Effector CD4-positive, alpha-beta T cell (primary cell): ENCODE data around the gene BTBD6.
"Not testable (repeated sequence)": the region's sequence is repeated elsewhere in the genome, so short reads cannot be mapped to it uniquely, and the experiment has no call there.

Source experiments
- DNase-seq: peaks from one replicate; pipeline ENCODE4 v3.0.0-alpha.2; 2020

Gene BTBD6

DNA sequence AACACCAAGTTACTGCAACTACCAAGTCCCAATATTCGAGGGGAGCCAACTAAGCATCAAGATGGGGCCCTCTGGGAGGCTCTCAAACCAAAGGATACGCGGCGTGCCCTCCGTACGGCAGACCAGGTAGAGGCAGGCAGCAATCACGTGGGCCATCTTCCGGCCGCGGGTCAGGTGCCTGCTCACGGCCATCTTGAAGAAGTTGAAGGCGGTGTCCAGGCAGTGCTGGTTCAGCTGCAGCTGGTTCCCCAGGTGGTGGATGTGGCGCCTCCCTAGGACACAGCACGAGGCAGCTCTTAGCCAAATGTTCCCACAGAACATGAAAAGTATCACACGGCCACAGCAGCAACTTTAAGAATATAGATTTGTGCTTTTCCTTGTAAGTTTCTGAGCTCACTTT is 24.3 kb downstream of the BTBD6 start:
- no peak for DNase-seq

DNA sequence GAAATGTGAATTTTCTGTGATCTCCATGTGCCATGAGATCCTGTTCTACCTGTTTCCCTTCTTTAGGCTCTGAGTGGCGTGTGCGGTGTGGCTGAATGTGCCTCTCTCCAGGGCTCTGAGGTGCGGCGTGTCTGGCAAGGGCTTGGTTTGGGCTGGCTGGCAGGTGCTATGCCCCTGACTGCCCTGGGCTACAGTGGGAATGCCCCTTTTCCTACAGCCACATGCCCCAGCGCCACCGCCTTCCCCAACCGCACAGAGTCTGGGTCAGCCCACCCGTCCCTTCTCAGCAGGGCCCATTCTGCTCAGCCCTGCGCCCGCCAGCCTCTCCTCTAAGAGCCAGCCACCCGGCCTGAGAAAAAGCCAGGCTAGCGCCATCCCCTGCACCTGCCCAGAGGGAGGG is 24.7 kb downstream of the BTBD6 start:
- DNase-seq, result no peak

DNA sequence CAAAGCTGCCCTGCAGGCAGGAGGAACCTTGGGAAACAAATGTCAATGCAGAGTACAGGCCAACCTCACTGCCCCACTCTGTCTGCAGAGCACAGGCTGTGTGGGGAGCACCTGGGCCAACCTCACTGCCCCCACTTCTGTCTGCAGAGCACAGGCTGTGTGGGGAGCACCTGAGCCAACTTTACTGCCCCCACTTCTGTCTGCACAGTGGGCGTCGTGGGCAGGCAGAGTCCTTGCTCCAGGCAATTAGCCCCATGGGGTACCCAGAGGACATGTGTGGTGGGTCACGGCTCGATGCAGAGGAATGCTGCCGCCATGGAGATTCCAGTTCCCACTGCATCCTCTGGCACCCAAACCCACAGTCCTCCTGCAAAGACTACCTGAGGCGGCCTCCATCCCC is 26.3 kb downstream of the BTBD6 start:
- no peak for DNase-seq

DNA sequence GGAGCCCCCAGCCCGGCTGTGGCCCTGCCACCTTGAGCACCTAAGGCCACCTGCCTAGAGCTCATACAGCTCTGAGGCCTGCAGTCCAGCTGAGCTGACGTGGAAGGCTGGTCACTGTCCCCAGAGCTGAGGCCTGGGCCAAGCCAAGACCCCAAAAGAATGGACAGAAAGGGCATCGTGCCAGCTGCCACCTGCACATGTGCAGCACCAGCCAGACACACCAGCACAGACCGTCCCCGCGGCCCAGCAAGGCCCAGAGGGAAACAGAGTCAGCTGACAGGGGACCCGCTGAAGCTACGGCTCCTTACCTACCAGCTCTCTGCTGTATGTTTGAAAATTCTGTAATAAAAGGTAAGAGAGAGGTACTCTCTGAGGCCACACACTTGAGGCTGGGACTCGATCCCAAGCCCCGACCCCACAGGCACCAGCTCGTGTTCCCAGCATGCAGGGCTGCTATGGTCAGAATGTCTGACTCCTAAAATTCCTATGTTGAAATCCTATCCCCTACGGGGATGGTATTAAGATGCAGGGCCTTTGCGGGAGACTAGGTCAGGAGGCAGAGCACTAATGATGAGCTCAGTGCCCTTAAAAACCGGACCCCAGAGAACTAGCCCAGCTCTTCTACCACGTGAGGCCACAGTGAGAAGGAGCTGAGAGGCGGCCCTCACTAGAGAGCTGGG is 27.1 kb downstream of the BTBD6 start:
- no peak for DNase-seq

DNA sequence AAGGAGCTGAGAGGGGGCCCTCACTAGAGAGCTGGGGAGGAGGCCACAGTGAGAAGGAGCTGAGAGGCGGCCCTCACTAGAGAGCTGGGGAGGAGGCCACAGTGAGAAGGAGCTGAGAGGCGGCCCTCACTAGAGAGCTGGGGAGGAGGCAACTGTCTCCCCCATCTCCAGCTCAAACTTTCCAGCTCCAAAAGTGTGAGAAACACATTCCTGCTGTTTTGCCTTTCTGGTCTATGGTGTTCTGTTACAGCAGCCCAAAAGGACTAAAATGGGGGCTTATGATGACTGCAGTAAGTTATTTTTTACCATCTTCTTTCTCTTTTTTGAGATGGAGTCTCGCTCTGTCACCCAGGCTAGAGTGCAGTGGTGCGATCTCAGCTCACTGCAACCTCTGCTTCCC is 29.1 kb downstream of the BTBD6 start:
- not testable (repeated sequence) for DNase-seq

DNA sequence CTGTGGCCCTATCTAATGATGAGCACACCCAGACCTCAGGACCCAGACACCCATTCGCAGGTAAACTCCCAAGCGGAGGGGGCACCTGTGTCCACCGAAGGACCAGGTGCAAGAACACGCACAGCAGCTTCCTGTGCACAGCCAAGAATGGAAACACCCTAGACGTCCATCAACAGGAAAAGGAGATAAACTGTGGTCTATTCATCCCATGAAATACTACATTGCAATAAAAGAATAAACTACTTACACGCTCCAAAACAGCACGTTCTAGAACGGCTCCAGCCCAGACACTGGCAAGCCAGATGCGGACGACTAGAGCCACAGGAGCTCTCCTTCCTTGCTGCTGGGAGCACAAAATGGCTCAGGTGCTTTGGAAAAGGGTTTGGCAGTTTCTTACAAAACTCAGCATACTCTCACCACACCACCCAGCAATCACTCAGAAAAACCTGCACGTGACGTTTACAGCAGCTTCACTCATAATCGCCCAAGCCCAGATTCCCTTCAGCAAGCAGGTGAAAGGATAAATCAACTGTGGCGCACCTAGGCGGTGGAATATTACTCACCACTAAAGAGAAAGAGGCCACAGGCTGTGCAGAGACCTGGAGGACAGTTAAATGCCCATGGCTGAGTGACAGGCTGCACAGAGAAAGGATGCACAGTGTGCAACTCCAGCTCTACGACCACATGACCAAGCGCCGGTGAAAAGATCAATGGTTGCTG is 31.5 kb downstream of the BTBD6 start:
- no peak for DNase-seq

DNA sequence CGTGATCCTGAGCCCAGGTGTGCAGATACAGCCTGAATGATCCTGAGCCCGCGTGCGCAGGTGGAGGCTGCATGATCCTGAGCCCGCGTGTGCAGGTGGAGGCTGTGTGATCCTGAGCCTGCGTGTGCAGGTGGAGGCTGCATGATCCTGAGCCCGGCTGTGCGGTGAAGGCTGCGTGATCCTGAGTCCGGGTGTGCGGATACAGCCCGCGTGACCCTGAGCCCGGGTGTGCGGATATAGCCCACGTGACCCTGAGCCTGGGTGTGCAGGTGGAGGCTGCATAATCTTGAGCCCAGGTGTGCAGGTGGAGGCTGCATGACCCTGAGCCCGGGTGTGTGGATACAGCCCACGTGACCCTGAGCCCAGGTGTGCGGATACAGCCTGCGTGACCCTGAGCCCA is 32.2 kb downstream of the BTBD6 start:
- no peak for DNase-seq

DNA sequence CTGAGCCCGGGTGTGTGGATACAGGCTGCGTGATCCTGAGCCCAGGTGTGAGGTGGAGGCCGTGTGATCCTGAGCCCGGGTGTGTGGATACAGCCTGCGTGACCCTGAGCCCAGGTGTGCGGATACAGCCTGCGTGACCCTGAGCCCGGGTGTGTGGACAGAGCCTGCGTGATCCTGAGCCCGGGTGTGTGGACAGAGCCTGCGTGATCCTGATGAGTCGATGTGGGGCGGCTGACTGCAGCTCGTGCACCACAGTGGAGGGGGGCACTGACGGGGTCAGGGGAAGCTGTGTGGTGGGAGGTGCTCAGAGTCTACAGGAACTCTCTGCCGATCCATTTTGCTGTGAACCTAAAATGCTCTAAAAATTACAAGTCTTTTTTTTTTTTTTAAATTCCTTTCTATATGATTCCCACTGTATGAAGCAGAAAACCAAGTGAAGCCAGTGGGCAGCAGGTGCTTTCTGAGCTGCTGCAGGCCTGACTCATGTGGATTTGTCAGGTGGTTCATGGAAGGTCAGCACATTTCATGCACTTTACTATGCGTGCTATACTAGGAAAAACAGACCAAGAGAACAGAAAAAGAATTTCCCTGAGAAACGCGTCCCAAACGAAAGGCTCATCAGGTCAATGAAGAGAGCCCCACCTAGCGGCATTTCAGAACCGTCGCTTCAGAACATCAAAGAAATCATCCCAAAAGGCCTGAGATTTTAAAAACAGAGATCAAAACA is 33.2 kb downstream of the BTBD6 start:
- no peak for DNase-seq

DNA sequence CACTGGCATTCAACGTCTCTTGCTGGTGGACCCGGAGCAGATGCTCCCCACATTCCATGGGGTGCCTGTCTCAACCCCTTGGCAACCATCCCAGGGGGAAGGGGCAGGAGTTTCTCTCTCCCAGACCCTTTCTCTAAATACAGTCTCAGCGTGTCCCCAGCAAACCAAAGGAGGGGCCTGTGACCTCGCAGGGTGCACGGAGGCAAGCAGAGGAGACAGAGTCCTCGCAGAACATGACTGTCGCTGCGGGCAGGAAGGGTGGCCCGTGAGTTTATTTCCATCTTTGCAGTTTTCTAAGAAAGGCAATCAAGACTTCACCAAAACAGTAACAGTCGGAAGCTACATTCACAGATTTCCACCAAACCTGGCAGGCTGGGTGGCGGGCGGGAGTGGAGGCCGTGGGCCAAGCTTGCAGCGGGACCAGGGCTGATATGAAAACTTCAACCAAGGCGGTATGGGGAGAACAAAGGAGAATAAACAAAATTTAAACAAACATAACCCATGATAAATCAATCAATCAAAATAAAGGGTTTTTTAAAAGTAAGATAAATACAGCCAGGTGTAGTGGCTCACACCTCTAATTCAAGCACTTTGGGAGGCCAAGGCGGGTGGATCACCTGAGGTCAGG is 33.9 kb downstream of the BTBD6 start:
- no peak for DNase-seq

DNA sequence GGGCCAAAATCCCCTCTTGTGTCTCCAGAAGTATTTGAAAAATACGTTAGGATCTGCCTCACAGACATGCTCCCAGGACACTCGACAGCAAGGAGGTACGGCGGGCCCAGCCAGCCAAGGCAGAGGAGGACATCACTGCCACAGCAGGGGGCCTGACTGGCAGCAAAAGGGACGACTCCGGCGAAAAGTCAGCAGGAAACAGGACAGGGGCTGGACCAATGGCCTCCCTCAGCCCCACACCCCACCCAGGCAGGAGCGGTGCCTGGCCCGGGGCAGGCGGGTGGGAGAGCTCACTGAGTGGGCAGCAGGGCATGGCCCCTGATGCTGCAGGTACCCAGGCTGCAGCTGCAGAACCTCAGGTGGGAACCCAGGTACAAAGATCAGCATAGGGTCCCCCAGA is 34.7 kb downstream of the BTBD6 start:
- no peak for DNase-seq

DNA sequence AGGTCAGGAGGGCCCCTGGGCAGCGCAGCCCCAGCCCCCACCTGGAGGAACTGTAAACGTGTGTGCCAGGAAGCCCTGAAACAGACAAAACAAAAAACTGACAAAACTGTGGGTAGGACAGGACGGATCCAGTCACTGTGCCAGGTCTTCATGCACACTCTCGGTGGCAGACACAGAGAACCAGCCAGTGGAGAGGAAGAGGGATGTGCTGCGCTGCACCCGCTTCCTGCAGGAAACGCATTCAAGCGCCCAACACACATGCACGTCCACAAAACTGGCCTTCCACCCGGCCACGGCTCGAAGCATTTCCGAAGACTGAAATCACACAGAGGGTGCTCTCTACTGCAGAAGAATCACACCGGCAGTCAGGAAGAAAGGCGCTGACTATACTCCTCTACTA is 35.6 kb downstream of the BTBD6 start:
- DNase-seq, result no peak

DNA sequence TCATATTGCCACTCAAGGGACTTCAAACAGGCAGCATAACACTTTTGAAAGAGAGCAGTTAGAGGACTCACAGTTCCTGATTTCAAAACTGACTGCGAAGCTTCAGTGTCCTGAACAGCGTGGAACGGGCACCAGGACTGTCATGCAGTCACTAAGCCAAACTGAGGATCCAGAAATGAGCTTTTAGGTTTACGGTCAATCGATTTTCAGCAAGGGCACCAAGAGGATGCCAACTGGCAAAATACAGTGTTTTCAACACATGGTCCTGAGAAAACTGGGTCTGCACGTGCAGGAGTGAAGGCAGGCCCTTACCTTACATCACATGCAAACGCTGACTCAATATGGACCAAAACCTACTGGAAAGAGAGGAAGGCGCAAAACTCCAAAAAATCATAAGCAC is 36.8 kb downstream of the BTBD6 start:
- no peak for DNase-seq

DNA sequence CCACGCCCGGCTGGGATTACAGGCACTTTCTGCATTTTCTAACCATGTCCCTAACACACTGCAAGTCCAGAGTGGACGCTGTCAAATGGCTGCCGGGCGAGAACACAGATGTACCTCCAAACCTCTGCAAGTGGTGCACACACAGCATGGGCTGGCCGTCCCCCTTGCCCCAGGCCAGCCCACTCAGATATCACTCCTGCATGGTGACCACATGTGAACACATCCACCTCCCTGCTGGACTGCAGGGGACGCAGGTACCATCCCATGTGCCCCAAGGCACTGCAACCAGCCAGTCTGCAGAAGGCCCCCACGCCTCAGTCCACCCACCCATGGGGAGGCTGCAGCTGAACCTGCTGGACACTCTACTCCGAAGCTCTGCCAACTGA is 38.4 kb downstream of the BTBD6 start:
- no peak for DNase-seq

DNA sequence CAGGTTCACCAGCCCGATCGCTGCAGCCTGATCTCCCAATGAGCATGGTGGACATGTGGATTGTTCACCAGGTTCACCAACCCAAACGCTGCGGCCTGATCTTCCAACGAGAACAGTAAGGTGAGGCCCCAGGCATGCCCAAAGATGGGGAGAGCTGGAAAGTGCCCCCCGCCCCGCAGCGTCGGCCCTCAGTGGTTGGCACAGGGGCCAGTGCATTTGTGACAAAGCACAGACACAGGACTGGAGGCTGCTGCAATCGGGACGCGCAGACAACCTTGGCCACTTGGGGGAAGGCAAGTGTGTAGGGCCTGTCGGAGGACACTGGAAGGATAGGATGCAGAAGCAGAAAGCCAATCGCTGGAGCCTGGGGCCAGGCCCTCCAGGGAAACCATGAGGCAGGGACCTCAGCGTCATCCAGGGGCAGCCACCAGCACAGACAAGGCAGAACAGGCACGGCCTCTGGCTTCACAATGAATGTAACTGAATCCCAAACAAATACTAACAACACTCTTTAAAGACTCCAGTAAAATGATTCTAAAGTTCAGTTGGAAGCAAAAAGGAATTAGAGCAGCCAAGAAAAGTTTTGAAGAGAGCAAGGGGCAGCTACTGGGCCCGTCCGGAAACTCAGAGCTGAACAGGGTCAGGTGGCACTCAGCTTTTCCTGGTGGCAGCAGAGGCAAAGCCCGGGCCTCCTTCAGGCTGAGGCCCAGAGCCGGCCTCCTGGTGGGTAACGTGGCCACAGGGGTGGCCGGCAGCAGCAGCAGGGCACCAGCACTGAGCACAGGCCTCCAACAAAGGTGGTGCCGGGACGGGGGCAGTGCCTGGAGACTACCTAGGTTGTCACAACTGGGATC is 39.1 kb downstream of the BTBD6 start:
- no peak for DNase-seq

DNA sequence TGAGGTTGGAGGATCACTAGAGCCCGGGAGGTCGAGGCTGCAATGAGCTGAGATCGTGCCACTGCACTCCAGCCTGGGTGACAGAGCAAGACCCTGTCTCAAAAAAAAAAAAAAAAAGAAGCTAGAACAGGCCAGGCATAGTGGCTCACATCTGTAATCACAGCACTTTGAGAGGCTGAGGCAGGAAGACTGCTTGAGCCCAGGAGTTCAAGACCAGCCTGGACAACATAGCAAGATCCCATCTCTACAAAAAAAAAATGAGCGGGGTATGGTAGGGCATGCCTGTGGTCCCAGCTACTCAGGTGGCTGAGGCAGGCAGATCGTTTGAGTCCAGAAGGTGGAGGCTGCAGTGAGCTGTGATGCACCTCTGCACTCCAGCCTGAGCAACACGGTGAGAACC is 40.6 kb downstream of the BTBD6 start:
- not testable (repeated sequence) for DNase-seq

DNA sequence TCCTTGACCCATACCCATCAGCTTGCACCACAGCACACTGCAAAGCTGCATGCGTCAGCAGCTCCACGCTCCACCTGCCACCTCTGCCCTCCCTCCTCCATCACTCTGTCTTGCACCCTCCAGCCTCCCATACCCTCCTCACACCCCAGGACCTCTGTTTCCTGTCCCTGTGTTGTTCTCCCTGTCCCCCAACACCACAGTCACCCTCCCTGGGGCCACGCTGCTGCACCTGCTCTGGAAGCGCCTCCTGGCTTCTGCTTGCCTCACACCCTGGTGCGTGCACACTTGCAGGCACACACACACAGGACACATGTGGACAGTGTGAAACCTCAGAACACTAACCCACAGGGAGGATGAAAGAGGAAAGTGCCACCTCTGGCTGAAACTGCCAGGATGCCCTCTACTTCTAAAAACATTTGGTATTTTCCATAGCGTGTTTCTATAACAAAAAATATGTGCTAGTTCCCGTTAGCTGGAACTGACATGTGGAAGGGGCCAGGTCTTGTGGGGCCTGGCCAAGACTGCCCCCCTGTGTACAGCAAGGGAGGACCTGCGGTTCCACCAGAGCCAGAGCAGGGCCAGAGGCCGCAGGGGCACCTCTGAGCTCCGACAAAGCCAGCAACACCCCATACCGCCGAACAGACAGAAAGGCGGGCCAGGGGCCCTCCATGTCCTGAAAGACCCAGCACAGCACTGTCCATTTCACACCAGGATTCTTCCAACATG is 42.5 kb downstream of the BTBD6 start:
- no peak for DNase-seq

DNA sequence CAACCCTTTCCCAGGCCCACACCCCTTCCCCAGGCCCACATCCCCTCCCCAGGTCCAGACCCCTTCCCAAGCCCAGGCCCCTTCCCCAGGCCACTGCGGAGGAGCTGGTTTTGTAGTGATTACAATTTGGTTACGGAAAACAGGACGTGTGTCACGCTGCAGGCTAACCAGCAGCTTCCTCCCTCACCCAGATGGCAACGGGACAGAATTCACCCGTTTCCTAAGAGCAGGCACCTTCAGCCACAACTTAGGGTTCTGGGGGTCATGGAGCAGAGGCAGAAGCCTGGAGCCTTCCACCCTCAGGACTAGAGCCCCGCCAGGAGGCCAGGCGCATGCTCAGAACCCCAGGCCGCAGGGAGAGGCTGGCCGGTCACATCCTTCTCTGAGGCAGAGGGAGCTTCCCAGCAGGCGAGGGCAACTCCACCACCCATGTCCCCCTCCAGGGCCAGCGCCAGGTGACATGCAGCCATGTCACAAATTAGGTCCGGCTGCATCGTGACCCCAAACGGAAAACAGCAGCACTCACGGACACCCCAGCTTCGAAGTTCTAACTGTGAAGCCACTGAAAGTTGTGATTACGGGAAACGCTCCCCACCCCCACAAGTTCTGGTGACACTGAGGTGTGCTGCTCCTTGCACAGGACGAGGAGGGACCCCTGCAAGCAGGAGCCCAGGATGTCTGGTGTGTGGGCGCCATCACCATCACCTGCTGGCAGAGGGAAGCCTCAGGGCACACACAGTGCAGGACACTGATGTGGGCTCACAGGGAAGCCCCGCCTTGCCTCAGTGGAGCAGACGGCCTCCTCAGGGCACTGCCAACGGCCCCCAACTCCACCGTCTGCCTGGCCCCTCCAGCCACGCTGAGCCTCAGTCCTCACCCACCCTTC is 44.7 kb downstream of the BTBD6 start:
- DNase-seq, result no peak

DNA sequence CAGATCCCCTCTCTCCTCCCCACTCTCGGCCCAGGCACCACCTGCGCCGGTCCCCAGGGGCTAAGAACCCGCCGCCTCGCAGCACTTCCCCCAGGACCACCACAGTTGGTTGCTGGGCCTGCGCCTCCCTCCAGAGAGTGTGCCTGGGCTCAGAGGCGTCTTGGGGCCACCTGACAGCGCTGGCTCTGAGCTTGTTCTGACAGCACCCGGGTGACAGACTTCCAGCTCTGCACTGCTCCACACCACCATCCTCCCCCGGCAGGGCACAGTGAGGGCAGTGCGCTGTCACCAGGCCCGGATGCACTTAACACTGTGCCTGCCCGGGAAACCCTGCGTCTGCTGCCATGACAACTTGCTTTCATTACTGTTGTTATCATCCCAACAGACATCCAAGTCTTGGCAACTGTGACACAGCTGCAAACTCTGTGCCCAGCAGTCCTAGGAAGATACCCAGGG is 45.8 kb downstream of the BTBD6 start:
- DNase-seq, result peak; percentile 65

DNA sequence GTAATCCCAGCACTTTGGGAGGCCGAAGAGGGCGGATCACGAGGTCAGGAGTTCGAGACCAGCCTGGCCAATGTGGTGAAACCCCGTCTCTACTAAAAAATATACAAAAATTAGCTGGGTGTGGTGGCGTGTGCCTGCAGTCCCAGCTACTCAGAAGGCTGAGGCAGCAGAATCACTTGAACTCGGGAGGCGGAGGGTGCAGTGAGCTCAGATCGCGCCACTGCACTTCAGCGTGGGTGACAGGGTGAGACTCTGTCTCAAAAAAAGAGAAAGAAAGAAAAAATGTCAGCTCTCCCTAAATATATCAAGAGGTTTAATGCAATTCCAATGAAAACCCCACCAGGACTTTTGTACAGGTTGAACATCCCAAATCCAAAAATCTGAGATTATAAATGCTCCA is 49.0 kb downstream of the BTBD6 start:
- DNase-seq, result not testable (repeated sequence)

DNA sequence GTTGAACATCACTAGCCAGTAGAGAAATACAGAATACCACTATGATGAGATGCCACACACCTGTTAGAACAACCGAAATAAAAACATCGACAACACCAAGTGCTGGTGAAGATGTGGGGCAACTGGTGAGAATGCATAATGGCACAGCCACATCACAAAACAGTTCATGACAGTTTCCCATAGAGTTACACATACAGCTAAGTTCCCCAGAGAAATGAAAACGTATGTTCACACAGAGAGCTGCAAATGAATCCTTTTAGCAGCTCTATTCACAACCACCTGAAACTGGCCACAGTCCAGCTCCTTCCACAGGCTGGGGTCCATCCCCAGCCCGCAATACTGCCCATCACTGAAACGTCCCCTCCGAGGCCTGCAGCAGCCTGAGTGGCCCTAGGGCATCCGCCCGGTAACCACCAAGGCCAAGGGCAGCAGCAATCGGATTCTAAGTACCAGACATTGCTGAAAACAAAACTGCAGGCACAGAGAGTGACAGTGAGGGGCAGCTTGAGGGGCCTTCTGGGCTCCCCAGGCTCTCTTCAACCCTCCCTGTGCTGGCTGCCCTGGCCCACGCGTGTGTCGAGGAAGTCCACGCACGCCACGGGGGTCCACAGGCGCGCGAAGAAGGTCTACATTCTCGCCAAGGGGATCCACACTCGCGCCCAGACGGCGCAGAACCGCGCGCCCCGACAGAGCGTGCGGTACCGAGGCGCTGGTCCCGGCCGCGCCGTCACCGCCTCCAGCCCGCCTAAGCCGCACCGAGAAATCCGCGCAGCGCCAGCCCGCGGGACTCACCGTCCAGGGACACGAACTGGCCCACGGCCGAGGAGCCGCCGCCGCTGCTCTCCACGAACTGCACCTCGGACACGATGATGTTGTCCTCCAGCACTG is 51.6 kb downstream of the BTBD6 start:
- DNase-seq, result no peak
